ENCODE measurements around the gene ARHGAP42.
"Not testable (repeated sequence)": the region's sequence is repeated elsewhere in the genome, so short reads cannot be mapped to it uniquely, and the experiment has no call there.

The ARHGAP42 gene

DNA sequence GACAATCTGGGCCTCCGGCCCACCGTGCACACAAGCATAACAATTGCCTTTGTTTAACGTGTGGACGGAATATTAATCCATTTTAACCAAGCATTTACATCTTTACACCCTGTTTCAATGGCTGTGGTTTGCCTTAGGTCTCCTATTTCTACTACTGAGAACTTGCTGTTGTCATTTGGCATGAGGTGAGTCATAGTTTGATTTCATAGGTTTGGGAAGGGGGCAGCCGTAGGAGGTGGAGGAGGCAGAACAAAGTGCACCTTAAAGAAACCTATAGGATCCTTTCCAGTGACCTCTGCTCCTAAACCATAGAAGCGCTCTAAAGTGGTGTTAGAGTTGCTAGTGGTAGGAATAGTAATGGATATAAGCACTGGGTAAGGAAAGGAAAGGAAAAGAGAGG, 59.4 kb downstream of the ARHGAP42 start:
- Histone ChIP-seq H3K36me3 (no peaks in the 10 kb centered on the region), H3K4me3 (ENCODE audit: low read depth in 1 of 2, low read length in 1 of 2) (no peak overlapping the region), H3K9me3 (peaks cover 6% of the 10 kb centered on the region), H3K27me3 (no peaks in the 10 kb centered on the region), H3K4me1 (ENCODE audit: control insufficient read depth in 1 of 2, insufficient read depth in 1 of 2, low read depth in 1 of 2, low read length in 1 of 2) (peaks cover 0 to 9% of the 10 kb centered on the region in 2 experiments), H3K27ac (no peak overlapping the region)
- TF ChIP-seq, protein P1, sequence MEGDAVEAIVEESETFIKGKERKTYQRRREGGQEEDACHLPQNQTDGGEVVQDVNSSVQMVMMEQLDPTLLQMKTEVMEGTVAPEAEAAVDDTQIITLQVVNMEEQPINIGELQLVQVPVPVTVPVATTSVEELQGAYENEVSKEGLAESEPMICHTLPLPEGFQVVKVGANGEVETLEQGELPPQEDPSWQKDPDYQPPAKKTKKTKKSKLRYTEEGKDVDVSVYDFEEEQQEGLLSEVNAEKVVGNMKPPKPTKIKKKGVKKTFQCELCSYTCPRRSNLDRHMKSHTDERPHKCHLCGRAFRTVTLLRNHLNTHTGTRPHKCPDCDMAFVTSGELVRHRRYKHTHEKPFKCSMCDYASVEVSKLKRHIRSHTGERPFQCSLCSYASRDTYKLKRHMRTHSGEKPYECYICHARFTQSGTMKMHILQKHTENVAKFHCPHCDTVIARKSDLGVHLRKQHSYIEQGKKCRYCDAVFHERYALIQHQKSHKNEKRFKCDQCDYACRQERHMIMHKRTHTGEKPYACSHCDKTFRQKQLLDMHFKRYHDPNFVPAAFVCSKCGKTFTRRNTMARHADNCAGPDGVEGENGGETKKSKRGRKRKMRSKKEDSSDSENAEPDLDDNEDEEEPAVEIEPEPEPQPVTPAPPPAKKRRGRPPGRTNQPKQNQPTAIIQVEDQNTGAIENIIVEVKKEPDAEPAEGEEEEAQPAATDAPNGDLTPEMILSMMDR (IDR thresholded peaks at IDR 0.05): no peak

DNA sequence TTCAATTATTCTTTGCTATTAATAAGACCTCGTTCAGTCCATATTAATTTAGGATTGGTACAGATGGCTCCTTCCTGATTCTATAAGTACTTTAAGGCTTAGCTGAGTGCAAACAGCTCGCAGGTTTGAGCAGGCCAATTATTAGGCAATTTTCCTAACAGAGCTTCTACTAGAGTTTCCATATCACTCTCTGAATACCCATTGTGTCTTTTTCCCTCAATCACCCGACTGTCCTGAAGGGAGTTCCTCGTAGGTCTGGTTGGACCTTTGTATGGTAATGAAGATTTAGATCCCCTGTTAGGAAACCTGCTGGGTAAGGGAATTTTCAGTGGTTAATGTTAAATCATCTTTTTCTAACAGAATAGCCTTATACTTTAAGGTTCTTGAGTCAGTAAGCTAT, 61.1 kb downstream of the ARHGAP42 start:
- H3K4me1 ChIP-seq (ENCODE audit: control insufficient read depth in 1 of 2, insufficient read depth in 1 of 2, low read depth in 1 of 2, low read length in 1 of 2): no peaks in the 10 kb centered on the region
- TF ChIP-seq, protein P1 (IDR thresholded peaks at IDR 0.05): no peak
- no peak overlapping the region for H3K27ac ChIP-seq
- H3K4me3 ChIP-seq (ENCODE audit: low read depth in 1 of 2, low read length in 1 of 2): no peak overlapping the region
- H3K36me3 ChIP-seq: no peaks in the 10 kb centered on the region
- no peaks in the 10 kb centered on the region for H3K27me3 ChIP-seq
- peaks cover 6% of the 10 kb centered on the region for H3K9me3 ChIP-seq

DNA sequence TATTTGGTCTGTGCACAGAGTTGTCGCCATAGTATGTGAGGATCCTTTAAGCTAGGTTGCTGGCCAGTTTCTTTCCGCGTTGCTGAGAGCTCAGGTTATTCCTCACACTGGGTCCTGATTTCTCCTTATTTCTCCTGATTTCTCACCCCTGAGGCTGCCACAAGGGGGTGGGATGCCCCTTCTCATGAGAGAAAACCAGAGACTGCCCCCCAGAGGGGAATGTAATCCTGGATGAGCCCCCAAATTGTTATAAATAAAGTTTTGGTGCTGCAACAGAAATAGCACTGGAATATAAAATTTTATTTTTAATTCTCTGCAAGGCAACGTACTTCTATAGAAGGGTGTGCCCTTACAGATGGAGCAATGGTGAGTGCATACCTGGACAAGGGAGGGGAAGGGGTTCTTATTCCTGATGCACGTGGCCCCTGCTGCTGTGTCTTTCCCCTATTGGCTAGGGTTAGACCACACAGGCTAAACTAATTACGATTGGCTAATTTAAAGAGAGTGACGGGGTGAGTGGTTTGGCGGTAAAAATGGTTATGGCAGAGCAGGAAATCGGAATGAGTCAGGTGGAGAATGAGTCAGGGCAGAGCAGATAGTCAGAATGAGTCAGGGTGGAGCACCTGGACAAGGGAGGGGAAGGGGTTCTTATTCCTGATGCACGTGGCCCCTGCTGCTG, 62.9 kb downstream of the ARHGAP42 start:
- H3K27me3 ChIP-seq; H3K4me3 ChIP-seq (ENCODE audit: low read depth in 1 of 2, low read length in 1 of 2); H3K4me1 ChIP-seq (ENCODE audit: control insufficient read depth in 1 of 2, insufficient read depth in 1 of 2, low read depth in 1 of 2, low read length in 1 of 2); H3K36me3 ChIP-seq; H3K27ac ChIP-seq; H3K9me3 ChIP-seq: not testable (repeated sequence)

DNA sequence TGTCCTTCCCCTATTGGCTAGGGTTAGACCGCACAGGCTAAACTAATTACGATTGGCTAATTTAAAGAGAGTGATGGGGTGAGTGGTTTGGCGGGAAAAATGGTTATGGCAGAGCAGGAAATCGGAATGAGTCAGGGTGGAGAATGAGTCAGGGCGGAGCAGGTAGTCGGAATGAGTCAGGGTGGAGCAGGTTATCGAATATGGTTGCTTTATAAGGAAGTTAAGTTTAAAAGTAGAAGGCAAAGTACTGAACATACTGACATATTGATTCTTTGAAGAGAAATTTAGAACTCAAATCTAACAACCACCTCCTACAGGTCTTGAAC, 63.4 kb downstream of the ARHGAP42 start:
- H3K9me3 ChIP-seq; H3K4me1 ChIP-seq (ENCODE audit: control insufficient read depth in 1 of 2, insufficient read depth in 1 of 2, low read depth in 1 of 2, low read length in 1 of 2): not testable (repeated sequence)

DNA sequence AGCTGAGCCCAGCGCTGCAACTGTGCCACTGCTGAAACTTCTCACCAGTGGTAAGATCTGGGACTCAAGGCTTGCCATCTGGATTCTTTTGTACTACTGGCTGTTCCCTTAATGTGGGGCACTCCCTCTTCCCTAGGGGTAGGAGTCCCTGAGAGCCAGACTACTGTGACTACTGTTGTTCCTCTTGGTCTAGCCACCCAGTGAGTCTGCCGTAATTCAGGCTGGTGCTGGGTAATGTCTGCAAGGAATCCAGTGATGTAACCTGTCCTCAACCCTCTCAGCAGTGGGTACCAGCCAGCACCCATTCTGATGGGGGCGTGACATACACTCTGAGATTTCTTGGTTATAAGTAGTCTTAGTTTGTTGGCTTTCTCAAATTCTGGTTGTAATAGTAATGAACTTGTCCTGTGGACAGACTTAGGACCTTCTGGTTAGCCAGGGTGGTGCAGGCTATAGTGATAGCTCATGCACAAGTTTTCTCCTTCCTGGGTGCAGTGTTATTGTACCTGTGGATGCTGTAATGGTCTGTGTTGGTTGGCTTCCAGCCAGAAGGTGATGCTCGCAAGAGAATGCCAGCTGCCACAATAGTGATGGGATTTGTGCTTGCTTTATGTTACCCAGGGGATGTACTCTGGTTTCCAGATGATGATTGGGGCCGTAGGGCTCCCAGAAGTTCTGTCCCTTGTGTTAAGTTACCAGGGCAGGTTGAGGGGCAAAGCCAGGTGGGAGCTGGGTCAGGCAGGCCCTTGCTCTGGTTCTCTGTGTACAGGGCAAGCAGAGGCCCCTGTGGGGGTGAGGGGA, 65.5 kb downstream of the ARHGAP42 start:
- TF ChIP-seq, protein P1 (IDR thresholded peaks at IDR 0.05): no peak
- Histone ChIP-seq H3K4me3 (ENCODE audit: low read depth in 1 of 2, low read length in 1 of 2) (no peak overlapping the region), H3K27me3 (no peaks in the 10 kb centered on the region), H3K27ac (no peak overlapping the region), H3K9me3 (peaks cover 6% of the 10 kb centered on the region), H3K4me1 (ENCODE audit: control insufficient read depth in 1 of 2, insufficient read depth in 1 of 2, low read depth in 1 of 2, low read length in 1 of 2) (no peaks in the 10 kb centered on the region), H3K36me3 (no peaks in the 10 kb centered on the region)

More for the DNA sequence above, 63.4 kb downstream of the ARHGAP42 start:
- H3K27me3 ChIP-seq; H3K27ac ChIP-seq; H3K36me3 ChIP-seq; H3K4me3 ChIP-seq (ENCODE audit: low read depth in 1 of 2, low read length in 1 of 2): not testable (repeated sequence)

DNA sequence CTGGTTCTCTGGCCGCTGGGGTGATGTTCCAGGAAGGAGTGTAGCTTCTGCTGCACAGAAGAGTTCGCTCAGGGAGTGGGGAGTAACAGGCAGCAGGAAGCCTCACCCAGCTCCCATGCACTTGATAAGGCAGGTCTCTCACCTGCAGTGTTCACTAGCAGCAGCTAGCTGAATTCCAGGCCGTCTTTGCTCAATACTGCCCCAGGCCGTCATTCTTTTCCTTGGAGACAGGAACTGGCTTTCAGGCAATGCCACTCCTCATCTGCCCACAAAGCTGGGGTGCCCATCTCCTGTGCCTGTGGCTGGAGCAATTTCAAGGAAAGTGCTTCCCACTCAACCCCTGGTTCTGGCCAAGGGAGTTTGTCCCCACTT, 66.1 kb downstream of the ARHGAP42 start:
- no peak overlapping the region for H3K27ac ChIP-seq
- H3K4me1 ChIP-seq (ENCODE audit: control insufficient read depth in 1 of 2, insufficient read depth in 1 of 2, low read depth in 1 of 2, low read length in 1 of 2): no peaks in the 10 kb centered on the region
- H3K27me3 ChIP-seq: no peaks in the 10 kb centered on the region
- TF ChIP-seq, protein P1 (IDR thresholded peaks at IDR 0.05): no peak
- no peaks in the 10 kb centered on the region for H3K36me3 ChIP-seq
- H3K4me3 ChIP-seq (ENCODE audit: low read depth in 1 of 2, low read length in 1 of 2): no peak overlapping the region
- peaks cover 6% of the 10 kb centered on the region for H3K9me3 ChIP-seq

All from neutrophil (primary cell).